ENCODE measurements around the gene CPN2. TPM values are rescaled to one million over a fixed set of nuclear protein-coding genes. Genes with fewer than 3 reads are reported as not detected.

The CPN2 gene
- total and polyA plus RNA-seq, 4 donors, result 20.4 to 196 (median 128) TPM

DNA sequence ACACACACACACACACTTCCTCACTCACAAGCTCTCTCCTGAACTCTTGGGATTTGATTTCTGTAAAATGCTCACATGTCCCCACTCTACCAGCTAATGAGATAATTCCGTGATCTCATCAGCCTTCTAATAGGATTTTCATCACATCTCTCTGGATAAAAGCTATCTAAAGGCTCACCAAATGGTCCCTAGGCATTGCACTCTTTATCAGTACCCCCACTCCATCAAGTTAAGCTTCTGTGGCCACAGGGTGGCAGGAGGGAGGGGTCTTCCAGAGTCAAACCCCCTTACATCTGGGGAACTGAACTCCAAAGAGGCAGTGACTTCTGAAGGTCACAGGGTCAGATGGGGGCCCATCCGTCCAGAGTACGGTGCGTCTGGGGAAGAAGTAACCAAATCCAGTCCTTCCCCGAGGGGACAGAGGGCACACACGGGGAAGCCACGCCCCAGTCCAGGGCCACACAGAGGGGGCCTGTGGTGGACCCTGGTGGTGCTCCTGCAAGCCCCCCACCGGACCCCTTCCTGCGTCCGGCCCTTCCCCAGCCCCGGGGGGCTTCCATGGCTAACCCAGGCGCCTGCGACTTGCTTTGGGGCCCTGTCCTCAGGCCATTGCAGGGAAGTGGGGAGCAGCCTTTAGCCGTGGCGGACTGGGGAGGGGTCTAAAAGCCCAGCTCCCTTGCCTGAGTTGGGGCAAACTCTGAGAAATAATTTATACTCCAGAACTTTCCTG is 25.5 kb downstream of the CPN2 start:
- WGBS, result 90% methylated on average over 15 of the region's 15 CpGs
- Histone ChIP-seq H3K36me3 (ENCODE audit: control insufficient read depth in 4 of 4, insufficient read depth in 3 of 4, low read depth in 1 of 4, low read length in 3 of 4) (no peaks in the 10 kb centered on the region), H3K9me3 (ENCODE audit: control insufficient read depth in 4 of 4, low read length in 3 of 4) (no peaks in the 10 kb centered on the region), H3K27ac (ENCODE audit: low read depth in 1 of 2, low read length in 2 of 2) (no peak overlapping the region), H3K4me3 (ENCODE audit: low read depth in 1 of 3, low read length in 3 of 3) (no peak overlapping the region), H3K27me3 (ENCODE audit: control insufficient read depth in 4 of 4, insufficient read depth in 4 of 4, low read length in 3 of 4) (no peaks in the 10 kb centered on the region), H3K9ac (ENCODE audit: low read depth in 1 of 2, low read length in 2 of 2) (no peak overlapping the region), H3K4me1 (ENCODE audit: control insufficient read depth in 4 of 4, insufficient read depth in 4 of 4, low read length in 3 of 4) (peaks cover 0 to 10% (median 8%) of the 10 kb centered on the region in 4 donors)
- TF ChIP-seq, protein P1, sequence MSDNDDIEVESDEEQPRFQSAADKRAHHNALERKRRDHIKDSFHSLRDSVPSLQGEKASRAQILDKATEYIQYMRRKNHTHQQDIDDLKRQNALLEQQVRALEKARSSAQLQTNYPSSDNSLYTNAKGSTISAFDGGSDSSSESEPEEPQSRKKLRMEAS (IDR thresholded peaks at IDR 0.05), result no peak
- TF ChIP-seq HNF4A (conservative IDR thresholded peaks at IDR 0.05) (no peak), FOXA2 (IDR thresholded peaks at IDR 0.05) (no peak), NR2F2 (IDR thresholded peaks at IDR 0.05) (no peak), EGR1 (IDR thresholded peaks at IDR 0.05; ENCODE audit: low read depth in 2 of 2) (no peak), FOXA1 (IDR thresholded peaks at IDR 0.05) (no peak), YY1 (IDR thresholded peaks at IDR 0.05) (no peak), RAD21 (IDR thresholded peaks at IDR 0.05) (no peak), SP1 (IDR thresholded peaks at IDR 0.05) (no peak), HNF4G (IDR thresholded peaks at IDR 0.05) (no peak)
- TF ChIP-seq, protein P2, sequence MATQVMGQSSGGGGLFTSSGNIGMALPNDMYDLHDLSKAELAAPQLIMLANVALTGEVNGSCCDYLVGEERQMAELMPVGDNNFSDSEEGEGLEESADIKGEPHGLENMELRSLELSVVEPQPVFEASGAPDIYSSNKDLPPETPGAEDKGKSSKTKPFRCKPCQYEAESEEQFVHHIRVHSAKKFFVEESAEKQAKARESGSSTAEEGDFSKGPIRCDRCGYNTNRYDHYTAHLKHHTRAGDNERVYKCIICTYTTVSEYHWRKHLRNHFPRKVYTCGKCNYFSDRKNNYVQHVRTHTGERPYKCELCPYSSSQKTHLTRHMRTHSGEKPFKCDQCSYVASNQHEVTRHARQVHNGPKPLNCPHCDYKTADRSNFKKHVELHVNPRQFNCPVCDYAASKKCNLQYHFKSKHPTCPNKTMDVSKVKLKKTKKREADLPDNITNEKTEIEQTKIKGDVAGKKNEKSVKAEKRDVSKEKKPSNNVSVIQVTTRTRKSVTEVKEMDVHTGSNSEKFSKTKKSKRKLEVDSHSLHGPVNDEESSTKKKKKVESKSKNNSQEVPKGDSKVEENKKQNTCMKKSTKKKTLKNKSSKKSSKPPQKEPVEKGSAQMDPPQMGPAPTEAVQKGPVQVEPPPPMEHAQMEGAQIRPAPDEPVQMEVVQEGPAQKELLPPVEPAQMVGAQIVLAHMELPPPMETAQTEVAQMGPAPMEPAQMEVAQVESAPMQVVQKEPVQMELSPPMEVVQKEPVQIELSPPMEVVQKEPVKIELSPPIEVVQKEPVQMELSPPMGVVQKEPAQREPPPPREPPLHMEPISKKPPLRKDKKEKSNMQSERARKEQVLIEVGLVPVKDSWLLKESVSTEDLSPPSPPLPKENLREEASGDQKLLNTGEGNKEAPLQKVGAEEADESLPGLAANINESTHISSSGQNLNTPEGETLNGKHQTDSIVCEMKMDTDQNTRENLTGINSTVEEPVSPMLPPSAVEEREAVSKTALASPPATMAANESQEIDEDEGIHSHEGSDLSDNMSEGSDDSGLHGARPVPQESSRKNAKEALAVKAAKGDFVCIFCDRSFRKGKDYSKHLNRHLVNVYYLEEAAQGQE (IDR thresholded peaks at IDR 0.05), result no peak
- no peak for DNase-seq (ENCODE audit: low spot score)

DNA sequence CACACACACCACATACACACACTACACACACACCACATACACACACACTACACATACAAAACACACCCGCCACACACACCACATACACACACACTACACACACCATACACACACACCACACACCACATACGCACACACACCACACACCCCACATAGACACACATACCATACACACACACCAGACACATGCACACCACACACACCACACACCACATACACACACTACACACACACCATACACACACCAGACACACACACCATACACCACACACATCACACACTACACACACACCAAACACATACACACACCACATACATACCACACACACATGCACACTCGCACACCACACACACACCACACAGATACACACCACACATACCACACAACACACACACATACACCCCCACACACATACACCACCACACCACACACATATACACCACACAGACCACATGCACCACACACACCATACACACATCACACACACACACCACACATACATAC is 26.3 kb downstream of the CPN2 start:
- Histone ChIP-seq H3K27me3 (ENCODE audit: control insufficient read depth in 4 of 4, insufficient read depth in 4 of 4, low read length in 3 of 4) (no peaks in the 10 kb centered on the region), H3K4me1 (ENCODE audit: control insufficient read depth in 4 of 4, insufficient read depth in 4 of 4, low read length in 3 of 4) (peaks cover 0 to 12% (median 4%) of the 10 kb centered on the region in 4 donors), H3K36me3 (ENCODE audit: control insufficient read depth in 4 of 4, insufficient read depth in 3 of 4, low read depth in 1 of 4, low read length in 3 of 4) (no peaks in the 10 kb centered on the region), H3K4me3 (ENCODE audit: low read depth in 1 of 3, low read length in 3 of 3) (no peak overlapping the region), H3K27ac (ENCODE audit: low read depth in 1 of 2, low read length in 2 of 2) (no peak overlapping the region), H3K9me3 (ENCODE audit: control insufficient read depth in 4 of 4, low read length in 3 of 4) (no peaks in the 10 kb centered on the region), H3K9ac (ENCODE audit: low read depth in 1 of 2, low read length in 2 of 2) (no peak overlapping the region)
- TF ChIP-seq, protein P3, sequence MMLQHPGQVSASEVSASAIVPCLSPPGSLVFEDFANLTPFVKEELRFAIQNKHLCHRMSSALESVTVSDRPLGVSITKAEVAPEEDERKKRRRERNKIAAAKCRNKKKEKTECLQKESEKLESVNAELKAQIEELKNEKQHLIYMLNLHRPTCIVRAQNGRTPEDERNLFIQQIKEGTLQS (IDR thresholded peaks at IDR 0.05), result no peak
- DNase-seq (ENCODE audit: low spot score), result no peak
- 98% methylated on average over 3 of the region's 3 CpGs for WGBS

Measured in liver (tissue), 9 donors.